GM23338 (cell line): ENCODE measurements around the gene RFX4. TPM values are rescaled to one million over a fixed set of nuclear protein-coding genes. Genes with fewer than 3 reads are reported as not detected.

Experiments used
- ATAC-seq: fragments of 200-7000 bp; cut with Tn5 transposase; 3 replicates; pipeline ENCODE4 v1.9.1; 2020
- DNase-seq: peaks from one replicate; pipeline ENCODE4 v3.0.0-alpha.2; 2015; ENCODE audit warnings: low spot score
- H2AFZ ChIP-seq: fragments of 200-600 bp; sonication (generic); 2 replicates; pipeline ENCODE4 v1.8.0; 2016; ENCODE audit warnings: antibody characterized with exemption, mild to moderate bottlenecking, moderate library complexity
- H3F3A ChIP-seq: fragments of 200-600 bp; sonication (generic); replicated peaks from 2 replicates; pipeline ENCODE4 v1.8.0; 2017; ENCODE audit warnings: antibody characterized with exemption, mixed run types, low read depth
- H3K27ac ChIP-seq: fragments of 200-600 bp; sonication (generic); 2 replicates; pipeline ENCODE4 v1.6.1; 2016; ENCODE audit warnings: low read depth
- H3K27me3 ChIP-seq: fragments of 200-600 bp; sonication (generic); 2 replicates; pipeline ENCODE4 v1.8.0; 2016; ENCODE audit warnings: mild to moderate bottlenecking, mixed run types, moderate library complexity; ENCODE audit not compliant: insufficient read depth
- H3K36me3 ChIP-seq: fragments of 200-600 bp; sonication (generic); 2 replicates; pipeline ENCODE4 v1.8.0; 2016; ENCODE audit warnings: mild to moderate bottlenecking; ENCODE audit not compliant: insufficient read depth
- H3K4me1 ChIP-seq: fragments of 200-600 bp; sonication (generic); 2 replicates; pipeline ENCODE4 v1.8.0; 2016; ENCODE audit warnings: mild to moderate bottlenecking, moderate library complexity; ENCODE audit not compliant: insufficient read depth
- H3K4me2 ChIP-seq: fragments of 200-600 bp; sonication (generic); 2 replicates; pipeline ENCODE4 v1.7.1; 2017; ENCODE audit warnings: mixed run types
- H3K4me3 ChIP-seq: fragments of 200-600 bp; sonication (generic); 2 replicates; pipeline ENCODE4 v1.6.1; 2016; ENCODE audit warnings: mixed run types
- H3K79me2 ChIP-seq: fragments of 200-600 bp; sonication (generic); replicated peaks from 2 replicates; pipeline ENCODE4 v1.8.0; 2017; ENCODE audit warnings: mild to moderate bottlenecking; ENCODE audit not compliant: insufficient read depth
- H3K9me2 ChIP-seq: fragments of 200-600 bp; sonication (generic); 2 replicates; pipeline ENCODE4 v1.8.0; 2017; ENCODE audit not compliant: insufficient read depth
- H4K20me1 ChIP-seq: fragments of 200-600 bp; sonication (generic); replicated peaks from 2 replicates; pipeline ENCODE4 v1.8.0; 2017; ENCODE audit warnings: mild to moderate bottlenecking; ENCODE audit not compliant: insufficient read depth
- H3K27ac Mint-ChIP-seq: 2 replicates; pipeline ENCODE4 v1.8.0; 2020; ENCODE audit warnings: inconsistent platforms, mild to moderate bottlenecking, moderate library complexity, mixed read lengths
- H3K27me3 Mint-ChIP-seq: 3 replicates; pipeline ENCODE4 v1.8.0; 2022; ENCODE audit warnings: low read depth, mild to moderate bottlenecking, moderate library complexity, mixed read lengths, inconsistent platforms; ENCODE audit not compliant: insufficient read depth, poor library complexity
- H3K36me3 Mint-ChIP-seq: 3 replicates; pipeline ENCODE4 v1.8.0; 2021; ENCODE audit warnings: low read depth, mild to moderate bottlenecking, inconsistent platforms, moderate library complexity, mixed read lengths
- H3K4me1 Mint-ChIP-seq: 3 replicates; pipeline ENCODE4 v1.8.0; 2020; ENCODE audit warnings: mild to moderate bottlenecking, inconsistent platforms, mixed read lengths
- H3K4me3 Mint-ChIP-seq: 3 replicates; pipeline ENCODE4 v1.8.0; 2021; ENCODE audit warnings: moderate library complexity, mild to moderate bottlenecking, inconsistent platforms, mixed read lengths
- H3K9me3 Mint-ChIP-seq: 3 replicates; pipeline ENCODE4 v1.8.0; 2020; ENCODE audit warnings: moderate library complexity, mild to moderate bottlenecking, inconsistent platforms, mixed read lengths
- CREB1 ChIP-seq: fragments of 250-450 bp; sonication (Bioruptor Pico); IDR thresholded peaks from 2 replicates; pipeline ENCODE4 v1.5.0; 2020; ENCODE audit warnings: low read depth, mild to moderate bottlenecking, moderate library complexity
- ETS1 ChIP-seq: IDR thresholded peaks from 2 replicates; pipeline ENCODE4 v1.6.1; 2016; ENCODE audit warnings: antibody characterized with exemption
- EZH2 ChIP-seq: fragments of 200-600 bp; sonication (generic); IDR thresholded peaks from one replicate; pipeline ENCODE4 v1.8.0; 2017; ENCODE audit warnings: antibody characterized with exemption, mild to moderate bottlenecking, low read depth; ENCODE audit not compliant: unreplicated experiment
- EZH2phosphoT487 ChIP-seq: fragments of 200-600 bp; sonication (generic); IDR thresholded peaks from one replicate; pipeline ENCODE4 v1.8.1; 2018; ENCODE audit warnings: antibody characterized with exemption; ENCODE audit not compliant: unreplicated experiment
- JUNB ChIP-seq: IDR thresholded peaks from one replicate; pipeline ENCODE4 v1.6.1; 2016; ENCODE audit warnings: antibody characterized with exemption; ENCODE audit not compliant: unreplicated experiment
- NANOG ChIP-seq: IDR thresholded peaks from 2 replicates; pipeline ENCODE4 v1.6.1; 2016; ENCODE audit warnings: antibody characterized with exemption, borderline replicate concordance
- POLR2AphosphoS5 ChIP-seq: IDR thresholded peaks from 2 replicates; pipeline ENCODE4 v1.6.1; 2016; ENCODE audit warnings: antibody characterized with exemption, low read depth
- REST ChIP-seq: IDR thresholded peaks from one replicate; pipeline ENCODE4 v1.6.1; 2018; ENCODE audit warnings: antibody characterized with exemption; ENCODE audit not compliant: unreplicated experiment
- polyA plus RNA-seq: library from polyadenylated mRNA; unstranded; fragments of >200 nt; fragmentation: Nextera tagmentation; extraction: Ambion mirVana; gene quantifications from 2 replicates; pipeline ENCODE4 v1.2.1, GENCODE V29; 2016
- total RNA-seq: library from RNA; depleted of rRNA; stranded (reverse); fragments of >200 nt; shearing (Covaris generic); gene quantifications from 2 replicates; pipeline ENCODE4 v1.2.3, GENCODE V29; 2014

Gene RFX4
- total and polyA plus RNA-seq, 2 experiments from 2014 or later, result 0.23 TPM; not detected in 1

- TF ChIP-seq REST (no peak), ETS1 (no peak), EZH2 (no peak), NANOG (no peak)
Measured at GRCh38 chr12:106675651-106676435, 93.0 kb downstream of the RFX4 start (continued).

- Histone ChIP-seq H3K36me3 (no peaks in the 10 kb centered on the region), H3K4me3 (no peak overlapping the region), H3K27me3 (no peaks in the 10 kb centered on the region), H3K4me1 (peaks cover 17% of the 10 kb centered on the region), H3F3A (no peaks in the 10 kb centered on the region), H3K9me2 (peaks cover 9% of the 10 kb centered on the region; the same call in 1 of the 2 replicates), H2AFZ (no peak overlapping the region), H3K4me2 (no peak overlapping the region), H4K20me1 (no peaks in the 10 kb centered on the region), H3K27ac (no peak overlapping the region), H3K79me2 (no peaks in the 10 kb centered on the region)
- DNase-seq (no peak), ATAC-seq (no peak; the same call in 2 of the 3 replicates)
- no peak for TF ChIP-seq CREB1 (CRISPR knock-in tag)
- TF ChIP-seq JUNB, result no peak
- TF ChIP-seq POLR2AphosphoS5, result no peak
- no peak for TF ChIP-seq EZH2phosphoT487
- no peak for TF ChIP-seq EZH2
- H3K4me1 Mint-ChIP-seq, result peaks cover 16% of the 10 kb centered on the region; the same call in 2 of the 3 replicates
- H3K27ac Mint-ChIP-seq, result no peak overlapping the region
- no peaks in the 10 kb centered on the region; the same call in 2 of the 3 replicates for H3K36me3 Mint-ChIP-seq
- H3K4me3 Mint-ChIP-seq, result no peak overlapping the region
- H3K9me3 Mint-ChIP-seq, result no peaks in the 10 kb centered on the region
- no peaks in the 10 kb centered on the region for H3K27me3 Mint-ChIP-seq
Measured at GRCh38 chr12:106679574-106679973, 96.8 kb downstream of the RFX4 start.

- no peaks in the 10 kb centered on the region for H3K36me3 ChIP-seq
- no peak overlapping the region for H2AFZ ChIP-seq
- no peak overlapping the region for H3K4me3 ChIP-seq
- H3F3A ChIP-seq, result no peaks in the 10 kb centered on the region
- H3K27me3 ChIP-seq, result no peaks in the 10 kb centered on the region
- Mint-ChIP-seq H3K36me3 (no peaks in the 10 kb centered on the region; the same call in 2 of the 3 replicates), H3K27ac (no peak overlapping the region), H3K4me1 (peaks cover 16% of the 10 kb centered on the region; the same call in 2 of the 3 replicates), H3K4me3 (no peak overlapping the region), H3K9me3 (no peaks in the 10 kb centered on the region), H3K27me3 (no peaks in the 10 kb centered on the region)
- no peak overlapping the region for H3K27ac ChIP-seq
- ATAC-seq, result no peak
- H4K20me1 ChIP-seq, result no peaks in the 10 kb centered on the region
- no peak for TF ChIP-seq REST
- TF ChIP-seq NANOG, result no peak
- H3K9me2 ChIP-seq, result peaks cover 9% of the 10 kb centered on the region; the same call in 1 of the 2 replicates
- no peaks in the 10 kb centered on the region for H3K79me2 ChIP-seq
- DNase-seq, result no peak
- H3K4me2 ChIP-seq, result no peak overlapping the region
- H3K4me1 ChIP-seq, result peaks cover 17% of the 10 kb centered on the region
Measured at GRCh38 chr12:106680280-106680679, 97.5 kb downstream of the RFX4 start.
